H7 (cell line): ENCODE measurements around the gene KLHL17. TPM values are rescaled to one million over a fixed set of nuclear protein-coding genes. Genes with fewer than 3 reads are reported as not detected.

ENCODE experiments used
- DNase-seq: peaks from one replicate; pipeline ENCODE4 v3.0.0; 2012
- H3K27me3 ChIP-seq: 2 replicates; pipeline ENCODE4 v1.6.0; 2011; ENCODE audit warnings: mild to moderate bottlenecking, low read length; ENCODE audit not compliant: control insufficient read depth, insufficient read depth
- H3K36me3 ChIP-seq: replicated peaks from 2 replicates; pipeline ENCODE4 v1.5.1; 2011; ENCODE audit warnings: low read length; ENCODE audit not compliant: control insufficient read depth, insufficient read depth
- H3K4me3 ChIP-seq: 2 replicates; pipeline ENCODE4 v1.5.1; 2011; ENCODE audit warnings: low read depth, mild to moderate bottlenecking, control low read depth, low read length, moderate library complexity; ENCODE audit not compliant: insufficient read depth
- total RNA-seq: library from RNA; depleted of rRNA; stranded (reverse); fragments of >200 nt; shearing (Covaris generic); gene quantifications from 2 replicates; pipeline ENCODE4 v1.2.3, GENCODE V29; 2014

Gene KLHL17
- total RNA-seq, 1 experiment from 2014 or later: 50.8 TPM

- H3K27me3 ChIP-seq: peaks cover 81% of the 10 kb centered on the region
Measured at GRCh38 chr1:928825-929661, 31.3 kb upstream of the KLHL17 start.

GRCh38 chr1:929712-930632, 30.4 kb upstream of the KLHL17 start:
- H3K4me3 ChIP-seq: no peak overlapping the region
- DNase-seq: no peak
- no peaks in the 10 kb centered on the region for H3K36me3 ChIP-seq
- peaks cover 74% of the 10 kb centered on the region for H3K27me3 ChIP-seq

More at GRCh38 chr1:928825-929661, 31.3 kb upstream of the KLHL17 start:
- Histone ChIP-seq H3K36me3 (no peaks in the 10 kb centered on the region), H3K4me3 (no peak overlapping the region)
- DNase-seq: peak; percentile 77

- Histone ChIP-seq H3K36me3 (no peaks in the 10 kb centered on the region), H3K27me3 (peaks cover 74% of the 10 kb centered on the region), H3K4me3 (no peak overlapping the region)
- DNase-seq: no peak
Measured at GRCh38 chr1:930633-931138, 29.7 kb upstream of the KLHL17 start.

GRCh38 chr1:931380-932172, 28.8 kb upstream of the KLHL17 start:
- Histone ChIP-seq H3K36me3 (no peaks in the 10 kb centered on the region), H3K27me3 (peaks cover 73% of the 10 kb centered on the region), H3K4me3 (no peak overlapping the region)
- no peak for DNase-seq

- peaks cover 73% of the 10 kb centered on the region for H3K27me3 ChIP-seq
- H3K36me3 ChIP-seq: no peaks in the 10 kb centered on the region
- no peak overlapping the region for H3K4me3 ChIP-seq
- peak; percentile 83 for DNase-seq
Measured at GRCh38 chr1:932173-932510, 28.2 kb upstream of the KLHL17 start.

GRCh38 chr1:932776-933602, 27.4 kb upstream of the KLHL17 start:
- Histone ChIP-seq H3K36me3 (no peaks in the 10 kb centered on the region), H3K4me3 (no peak overlapping the region), H3K27me3 (peaks cover 68% of the 10 kb centered on the region)
- no peak for DNase-seq

- peak; percentile 88 for DNase-seq
- H3K27me3 ChIP-seq: peaks cover 69% of the 10 kb centered on the region
Measured at GRCh38 chr1:933603-933940, 26.8 kb upstream of the KLHL17 start.

GRCh38 chr1:934991-935750, 25.2 kb upstream of the KLHL17 start:
- no peaks in the 10 kb centered on the region for H3K36me3 ChIP-seq
- peak; percentile 83 for DNase-seq
- H3K4me3 ChIP-seq: no peak overlapping the region
- H3K27me3 ChIP-seq: peaks cover 73% of the 10 kb centered on the region

More at GRCh38 chr1:933603-933940, 26.8 kb upstream of the KLHL17 start:
- H3K36me3 ChIP-seq: no peaks in the 10 kb centered on the region
- H3K4me3 ChIP-seq: no peak overlapping the region

GRCh38 chr1:935751-936231, 24.6 kb upstream of the KLHL17 start:
- peak; percentile 94 for DNase-seq
- H3K27me3 ChIP-seq: peaks cover 73% of the 10 kb centered on the region
- H3K36me3 ChIP-seq: no peaks in the 10 kb centered on the region
- no peak overlapping the region for H3K4me3 ChIP-seq

- DNase-seq: no peak
- Histone ChIP-seq H3K36me3 (no peaks in the 10 kb centered on the region), H3K27me3 (peaks cover 74% of the 10 kb centered on the region), H3K4me3 (no peak overlapping the region)
Measured at GRCh38 chr1:936348-937264, 23.8 kb upstream of the KLHL17 start.

GRCh38 chr1:937521-937920, 22.9 kb upstream of the KLHL17 start:
- no peak for DNase-seq
- Histone ChIP-seq H3K4me3 (no peak overlapping the region), H3K27me3 (peaks cover 78% of the 10 kb centered on the region), H3K36me3 (no peaks in the 10 kb centered on the region)

GRCh38 chr1:938088-938683, 22.2 kb upstream of the KLHL17 start:
- H3K4me3 ChIP-seq: no peak overlapping the region
- no peak for DNase-seq
- no peaks in the 10 kb centered on the region for H3K36me3 ChIP-seq
- H3K27me3 ChIP-seq: peaks cover 77% of the 10 kb centered on the region
